Measurements from ENCODE around the gene PADI4. TPM values are rescaled to one million over a fixed set of nuclear protein-coding genes. Genes with fewer than 3 reads are reported as not detected.

The PADI4 gene
- total RNA-seq, 1 donor from 2014 or later: 0.74 TPM

- TF ChIP-seq CTCF (IDR thresholded peaks at IDR 0.05) (no peak), POLR2AphosphoS5 (IDR thresholded peaks at IDR 0.05; ENCODE audit: insufficient read depth in 1 of 2, low read depth in 1 of 2) (no peak), POLR2A (IDR thresholded peaks at IDR 0.05) (no peak)
- Histone ChIP-seq H3K4me3 (no peak overlapping the region), H3K9me3 (no peaks in the 10 kb centered on the region), H3K27ac (no peak overlapping the region), H3K36me3 (no peaks in the 10 kb centered on the region), H3K4me1 (no peaks in the 10 kb centered on the region), H3K27me3 (no peaks in the 10 kb centered on the region)
- intact Hi-C loops (cut with DNase I): no loop called here
- no peak for DNase-seq (ENCODE audit: extremely low spot score in 2 of 2)
These were observed 30.4 kb upstream of the PADI4 start for GRCh38 chr1:17277511-17278159.

GRCh38 chr1:17278996-17279830 is 28.8 kb upstream of the PADI4 start:
- no peaks in the 10 kb centered on the region for H3K27me3 ChIP-seq

GRCh38 chr1:17280436-17280835 is 27.6 kb upstream of the PADI4 start:
- intact Hi-C loops (cut with DNase I): no loop called here
- Histone ChIP-seq H3K4me3 (no peak overlapping the region), H3K27ac (no peak overlapping the region), H3K27me3 (no peaks in the 10 kb centered on the region), H3K4me1 (no peaks in the 10 kb centered on the region), H3K9me3 (no peaks in the 10 kb centered on the region), H3K36me3 (no peaks in the 10 kb centered on the region)
- no peak for DNase-seq (ENCODE audit: extremely low spot score in 2 of 2)
- TF ChIP-seq POLR2A (IDR thresholded peaks at IDR 0.05): no peak
- TF ChIP-seq CTCF (IDR thresholded peaks at IDR 0.05): no peak
- TF ChIP-seq POLR2AphosphoS5 (IDR thresholded peaks at IDR 0.05; ENCODE audit: insufficient read depth in 1 of 2, low read depth in 1 of 2): no peak

More at GRCh38 chr1:17278996-17279830, 28.8 kb upstream of the PADI4 start:
- H3K36me3 ChIP-seq: no peaks in the 10 kb centered on the region
- TF ChIP-seq CTCF (IDR thresholded peaks at IDR 0.05) (no peak), POLR2AphosphoS5 (IDR thresholded peaks at IDR 0.05; ENCODE audit: insufficient read depth in 1 of 2, low read depth in 1 of 2) (no peak), POLR2A (IDR thresholded peaks at IDR 0.05) (no peak)
- no peak overlapping the region for H3K27ac ChIP-seq
- H3K4me1 ChIP-seq: no peaks in the 10 kb centered on the region
- no peak for DNase-seq (ENCODE audit: extremely low spot score in 2 of 2)
- H3K4me3 ChIP-seq: no peak overlapping the region
- H3K9me3 ChIP-seq: no peaks in the 10 kb centered on the region
- intact Hi-C loops (cut with DNase I): no loop called here

GRCh38 chr1:17280894-17281293 is 27.1 kb upstream of the PADI4 start:
- H3K4me1 ChIP-seq: no peaks in the 10 kb centered on the region
- H3K36me3 ChIP-seq: no peaks in the 10 kb centered on the region
- DNase-seq (ENCODE audit: extremely low spot score in 2 of 2): no peak
- TF ChIP-seq CTCF (IDR thresholded peaks at IDR 0.05): no peak
- TF ChIP-seq POLR2A (IDR thresholded peaks at IDR 0.05): no peak
- TF ChIP-seq POLR2AphosphoS5 (IDR thresholded peaks at IDR 0.05; ENCODE audit: insufficient read depth in 1 of 2, low read depth in 1 of 2): no peak
- no peak overlapping the region for H3K27ac ChIP-seq
- H3K9me3 ChIP-seq: no peaks in the 10 kb centered on the region
- H3K4me3 ChIP-seq: no peak overlapping the region
- intact Hi-C loops (cut with DNase I): no loop called here
- H3K27me3 ChIP-seq: no peaks in the 10 kb centered on the region

- TF ChIP-seq CTCF (IDR thresholded peaks at IDR 0.05) (no peak), POLR2AphosphoS5 (IDR thresholded peaks at IDR 0.05; ENCODE audit: insufficient read depth in 1 of 2, low read depth in 1 of 2) (no peak), POLR2A (IDR thresholded peaks at IDR 0.05) (no peak)
- Histone ChIP-seq H3K9me3 (no peaks in the 10 kb centered on the region), H3K27ac (no peak overlapping the region), H3K4me3 (no peak overlapping the region), H3K27me3 (no peaks in the 10 kb centered on the region), H3K4me1 (no peaks in the 10 kb centered on the region), H3K36me3 (no peaks in the 10 kb centered on the region)
- intact Hi-C loops (cut with DNase I): no loop called here
- no peak for DNase-seq (ENCODE audit: extremely low spot score in 2 of 2)
These were observed 26.2 kb upstream of the PADI4 start for GRCh38 chr1:17281775-17282181.
